SK-N-SH treated with all-trans-retinoic acid at 6 μM for 48 hours (cell line): ENCODE measurements around the gene AMACR.

Experiments
- ATAC-seq: fragments of 200-7000 bp; cut with Tn5 transposase; 3 replicates; pipeline ENCODE4 v1.9.1; 2020; ENCODE audit warnings: mild to moderate bottlenecking, moderate library complexity
- ARNTL ChIP-seq: fragments of 450-650 bp; formaldehyde crosslinking; IDR thresholded peaks from 2 replicates; pipeline ENCODE4 v1.5.0; 2020; ENCODE audit warnings: low read depth, mild to moderate bottlenecking, moderate library complexity, borderline replicate concordance
- BACH2 ChIP-seq: fragments of 250-450 bp; sonication (Bioruptor Pico); IDR thresholded peaks from 2 replicates; pipeline ENCODE4 v1.9.0; 2021; ENCODE audit warnings: mild to moderate bottlenecking, borderline replicate concordance
- CREB5 ChIP-seq: fragments of 250-450 bp; sonication (Bioruptor Pico); IDR thresholded peaks from 2 replicates; pipeline ENCODE4 v1.5.1; 2020; ENCODE audit warnings: low read depth, mild to moderate bottlenecking, moderate library complexity
- CSDC2 ChIP-seq: fragments of 250-450 bp; sonication (Bioruptor Pico); IDR thresholded peaks from 2 replicates; pipeline ENCODE4 v1.5.0; 2020; ENCODE audit warnings: mild to moderate bottlenecking, moderate library complexity
- ESRRG ChIP-seq: fragments of 250-450 bp; sonication (Bioruptor Pico); IDR thresholded peaks from 2 replicates; pipeline ENCODE4 v1.6.1; 2021; ENCODE audit warnings: mild to moderate bottlenecking
- GLIS3 ChIP-seq: fragments of 250-450 bp; sonication (Bioruptor Pico); IDR thresholded peaks from 2 replicates; pipeline ENCODE4 v1.5.0; 2020; ENCODE audit warnings: mild to moderate bottlenecking, moderate library complexity
- ISL1 ChIP-seq: fragments of 250-450 bp; sonication (Bioruptor Pico); IDR thresholded peaks from 2 replicates; pipeline ENCODE4 v2.1.2; 2022; ENCODE audit warnings: mild to moderate bottlenecking, moderate library complexity
- OSR1 ChIP-seq: fragments of 250-450 bp; sonication (Bioruptor Pico); IDR thresholded peaks from 2 replicates; pipeline ENCODE4 v1.8.0; 2022; ENCODE audit warnings: moderate library complexity, mild to moderate bottlenecking, inconsistent platforms
- PPARA ChIP-seq: fragments of 250-450 bp; sonication (Bioruptor Pico); IDR thresholded peaks from 2 replicates; pipeline ENCODE4 v1.5.0; 2020; ENCODE audit warnings: mild to moderate bottlenecking, borderline replicate concordance
- SNAI2 ChIP-seq: fragments of 250-450 bp; sonication (Bioruptor Pico); IDR thresholded peaks from 2 replicates; pipeline ENCODE4 v1.5.0; 2020; ENCODE audit warnings: mild to moderate bottlenecking, moderate library complexity
- TCF4 ChIP-seq: fragments of 250-450 bp; sonication (Bioruptor Pico); IDR thresholded peaks from 2 replicates; pipeline ENCODE4 v1.8.0; 2021; ENCODE audit warnings: mild to moderate bottlenecking, moderate library complexity, borderline replicate concordance
- TOX ChIP-seq: fragments of 250-450 bp; sonication (Bioruptor Pico); IDR thresholded peaks from 2 replicates; pipeline ENCODE4 v1.8.0; 2021; ENCODE audit warnings: mild to moderate bottlenecking, moderate library complexity, borderline replicate concordance
- TSHZ2 ChIP-seq: fragments of 250-450 bp; sonication (Bioruptor Pico); IDR thresholded peaks from 2 replicates; pipeline ENCODE4 v1.5.0; 2020; ENCODE audit warnings: mild to moderate bottlenecking, moderate library complexity
- ZC3H10 ChIP-seq: fragments of 250-450 bp; sonication (Bioruptor Pico); IDR thresholded peaks from 2 replicates; pipeline ENCODE4 v1.5.1; 2021; ENCODE audit warnings: mild to moderate bottlenecking, moderate library complexity
- ZFP3 ChIP-seq: fragments of 250-450 bp; sonication (Bioruptor Pico); IDR thresholded peaks from 2 replicates; pipeline ENCODE4 v1.5.0; 2020; ENCODE audit warnings: mild to moderate bottlenecking, moderate library complexity
- ZFP30 ChIP-seq: fragments of 450-650 bp; formaldehyde crosslinking; IDR thresholded peaks from 2 replicates; pipeline ENCODE4 v1.5.0; 2022; ENCODE audit warnings: mild to moderate bottlenecking, moderate library complexity
- ZNF565 ChIP-seq: fragments of 450-650 bp; formaldehyde crosslinking; conservative IDR thresholded peaks from 2 replicates; pipeline ENCODE4 v1.5.0; 2020; ENCODE audit warnings: low read depth, mild to moderate bottlenecking, moderate library complexity
- ZNF70 ChIP-seq: fragments of 450-650 bp; formaldehyde crosslinking; IDR thresholded peaks from 2 replicates; pipeline ENCODE4 v1.5.0; 2020; ENCODE audit warnings: mild to moderate bottlenecking, moderate library complexity
- TF ChIP-seq, protein P1 (sequence below): fragments of 250-450 bp; sonication (Bioruptor Pico); IDR thresholded peaks from 2 replicates; pipeline ENCODE4 v1.8.0; 2021; ENCODE audit warnings: low read depth, mild to moderate bottlenecking, moderate library complexity, borderline replicate concordance
- TF ChIP-seq, protein P2 (sequence below): fragments of 250-450 bp; sonication (Bioruptor Pico); IDR thresholded peaks from 2 replicates; pipeline ENCODE4 v1.8.0; 2020; ENCODE audit warnings: mild to moderate bottlenecking, moderate library complexity, borderline replicate concordance
- TF ChIP-seq, protein P3 (sequence below): fragments of 250-450 bp; sonication (Bioruptor Pico); IDR thresholded peaks from 2 replicates; pipeline ENCODE4 v1.5.1; 2021; ENCODE audit warnings: mild to moderate bottlenecking, moderate library complexity

AMACR gene

GRCh38 chr5:34016750-34017149 is 8.9 kb upstream of the AMACR start:
- TF ChIP-seq TOX, result no peak
- no peak for TF ChIP-seq PPARA (CRISPR knock-in tag)
- no peak for TF ChIP-seq TSHZ2
- no peak for TF ChIP-seq BACH2 (CRISPR knock-in tag)
- no peak for TF ChIP-seq ZNF70 (CRISPR knock-in tag)
- no peak for TF ChIP-seq ISL1 (CRISPR knock-in tag)
- TF ChIP-seq SNAI2 (CRISPR knock-in tag), result no peak
- TF ChIP-seq CREB5 (CRISPR knock-in tag), result no peak
- no peak for TF ChIP-seq GLIS3 (CRISPR knock-in tag)
- no peak for TF ChIP-seq ESRRG (CRISPR knock-in tag)
- no peak for TF ChIP-seq ARNTL
- TF ChIP-seq TCF4 (CRISPR knock-in tag), result no peak
- TF ChIP-seq, protein P1, sequence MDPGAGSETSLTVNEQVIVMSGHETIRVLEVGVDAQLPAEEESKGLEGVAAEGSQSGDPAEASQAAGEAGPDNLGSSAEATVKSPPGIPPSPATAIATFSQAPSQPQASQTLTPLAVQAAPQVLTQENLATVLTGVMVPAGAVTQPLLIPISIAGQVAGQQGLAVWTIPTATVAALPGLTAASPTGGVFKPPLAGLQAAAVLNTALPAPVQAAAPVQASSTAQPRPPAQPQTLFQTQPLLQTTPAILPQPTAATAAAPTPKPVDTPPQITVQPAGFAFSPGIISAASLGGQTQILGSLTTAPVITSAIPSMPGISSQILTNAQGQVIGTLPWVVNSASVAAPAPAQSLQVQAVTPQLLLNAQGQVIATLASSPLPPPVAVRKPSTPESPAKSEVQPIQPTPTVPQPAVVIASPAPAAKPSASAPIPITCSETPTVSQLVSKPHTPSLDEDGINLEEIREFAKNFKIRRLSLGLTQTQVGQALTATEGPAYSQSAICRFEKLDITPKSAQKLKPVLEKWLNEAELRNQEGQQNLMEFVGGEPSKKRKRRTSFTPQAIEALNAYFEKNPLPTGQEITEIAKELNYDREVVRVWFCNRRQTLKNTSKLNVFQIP (CRISPR knock-in tag), result no peak
- TF ChIP-seq, protein P2, sequence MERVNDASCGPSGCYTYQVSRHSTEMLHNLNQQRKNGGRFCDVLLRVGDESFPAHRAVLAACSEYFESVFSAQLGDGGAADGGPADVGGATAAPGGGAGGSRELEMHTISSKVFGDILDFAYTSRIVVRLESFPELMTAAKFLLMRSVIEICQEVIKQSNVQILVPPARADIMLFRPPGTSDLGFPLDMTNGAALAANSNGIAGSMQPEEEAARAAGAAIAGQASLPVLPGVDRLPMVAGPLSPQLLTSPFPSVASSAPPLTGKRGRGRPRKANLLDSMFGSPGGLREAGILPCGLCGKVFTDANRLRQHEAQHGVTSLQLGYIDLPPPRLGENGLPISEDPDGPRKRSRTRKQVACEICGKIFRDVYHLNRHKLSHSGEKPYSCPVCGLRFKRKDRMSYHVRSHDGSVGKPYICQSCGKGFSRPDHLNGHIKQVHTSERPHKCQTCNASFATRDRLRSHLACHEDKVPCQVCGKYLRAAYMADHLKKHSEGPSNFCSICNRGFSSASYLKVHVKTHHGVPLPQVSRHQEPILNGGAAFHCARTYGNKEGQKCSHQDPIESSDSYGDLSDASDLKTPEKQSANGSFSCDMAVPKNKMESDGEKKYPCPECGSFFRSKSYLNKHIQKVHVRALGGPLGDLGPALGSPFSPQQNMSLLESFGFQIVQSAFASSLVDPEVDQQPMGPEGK (CRISPR knock-in tag), result no peak
- TF ChIP-seq ZC3H10 (CRISPR knock-in tag), result no peak
- TF ChIP-seq OSR1, result no peak
- TF ChIP-seq CSDC2 (CRISPR knock-in tag), result no peak
- no peak for TF ChIP-seq ZNF565 (CRISPR knock-in tag)
- TF ChIP-seq, protein P3, sequence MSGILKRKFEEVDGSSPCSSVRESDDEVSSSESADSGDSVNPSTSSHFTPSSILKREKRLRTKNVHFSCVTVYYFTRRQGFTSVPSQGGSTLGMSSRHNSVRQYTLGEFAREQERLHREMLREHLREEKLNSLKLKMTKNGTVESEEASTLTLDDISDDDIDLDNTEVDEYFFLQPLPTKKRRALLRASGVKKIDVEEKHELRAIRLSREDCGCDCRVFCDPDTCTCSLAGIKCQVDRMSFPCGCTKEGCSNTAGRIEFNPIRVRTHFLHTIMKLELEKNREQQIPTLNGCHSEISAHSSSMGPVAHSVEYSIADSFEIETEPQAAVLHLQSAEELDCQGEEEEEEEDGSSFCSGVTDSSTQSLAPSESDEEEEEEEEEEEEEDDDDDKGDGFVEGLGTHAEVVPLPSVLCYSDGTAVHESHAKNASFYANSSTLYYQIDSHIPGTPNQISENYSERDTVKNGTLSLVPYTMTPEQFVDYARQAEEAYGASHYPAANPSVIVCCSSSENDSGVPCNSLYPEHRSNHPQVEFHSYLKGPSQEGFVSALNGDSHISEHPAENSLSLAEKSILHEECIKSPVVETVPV, result no peak
- TF ChIP-seq ZFP30 (CRISPR knock-in tag), result no peak
- no peak for ATAC-seq

DNA sequence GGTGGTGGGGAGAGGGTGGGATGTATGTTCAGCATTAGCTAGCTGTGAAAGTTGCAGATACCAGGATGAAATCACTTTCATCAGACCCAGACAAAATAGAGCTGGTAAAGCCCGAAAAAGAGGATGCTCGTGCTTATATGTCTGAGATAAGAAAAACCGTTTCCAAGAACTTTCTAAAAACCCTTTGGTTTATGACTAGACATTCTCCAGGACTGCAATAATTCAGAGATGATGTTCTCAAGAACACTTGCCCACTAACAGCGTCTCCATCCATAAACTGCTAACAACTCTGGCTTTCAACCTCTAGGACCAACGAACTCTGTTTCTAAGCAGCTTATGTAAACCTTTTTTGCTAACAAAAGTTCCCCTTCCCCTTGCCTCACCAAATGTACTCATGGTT is 8.4 kb upstream of the AMACR start:
- TF ChIP-seq TOX (no peak), CREB5 (CRISPR knock-in tag) (no peak), GLIS3 (CRISPR knock-in tag) (no peak), ZNF565 (CRISPR knock-in tag) (no peak), ZNF70 (CRISPR knock-in tag) (no peak), ARNTL (no peak), TCF4 (CRISPR knock-in tag) (no peak), TSHZ2 (no peak), ZFP30 (CRISPR knock-in tag) (no peak), ZFP3 (CRISPR knock-in tag) (no peak), BACH2 (CRISPR knock-in tag) (no peak), OSR1 (no peak), SNAI2 (CRISPR knock-in tag) (no peak), ISL1 (CRISPR knock-in tag) (no peak)
- TF ChIP-seq, protein P3, result no peak
- TF ChIP-seq, protein P2 (CRISPR knock-in tag), result no peak

More for the DNA sequence above, 8.4 kb upstream of the AMACR start:
- no peak for ATAC-seq
